C4-2B (cell line): ENCODE data around the gene PRUNE1.

Experiments
- CTCF ChIP-seq: fragments of 450-650 bp; conservative IDR thresholded peaks from 2 replicates; pipeline ENCODE4 v1.5.1; 2017; ENCODE audit warnings: mild to moderate bottlenecking
- ZFX ChIP-seq: fragments of 450-650 bp; IDR thresholded peaks from 2 replicates; pipeline ENCODE4 v1.6.1; 2017

DNA sequence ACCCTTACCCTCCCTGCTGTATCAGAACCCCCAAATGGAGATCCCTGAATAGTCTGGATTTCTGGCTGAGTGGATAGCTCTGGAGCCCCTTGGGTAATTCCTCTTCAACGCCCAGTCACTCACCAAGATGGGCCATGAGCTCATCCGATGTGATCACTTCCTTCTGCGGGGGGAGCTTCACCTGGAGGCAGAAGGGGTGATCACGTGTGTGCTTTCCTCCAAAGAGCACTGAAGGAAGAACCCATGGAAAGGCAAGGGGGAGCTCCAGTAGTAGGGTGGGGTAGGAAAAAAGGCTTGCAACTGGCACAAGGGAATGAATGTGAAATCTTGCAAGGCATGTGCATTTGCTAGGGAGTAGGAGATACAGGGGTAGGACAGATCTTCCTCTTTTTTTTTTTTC is 6.6 kb upstream of the PRUNE1 start:
- no peak for TF ChIP-seq CTCF
- no peak for TF ChIP-seq ZFX
